NCI-H1092 (cell line): ENCODE results near the gene MED17.

Source experiments
- DNase-seq: peaks from one replicate; lab custom pipeline; 2025; lab: John Stamatoyannopoulos, UW

MED17 gene

DNA sequence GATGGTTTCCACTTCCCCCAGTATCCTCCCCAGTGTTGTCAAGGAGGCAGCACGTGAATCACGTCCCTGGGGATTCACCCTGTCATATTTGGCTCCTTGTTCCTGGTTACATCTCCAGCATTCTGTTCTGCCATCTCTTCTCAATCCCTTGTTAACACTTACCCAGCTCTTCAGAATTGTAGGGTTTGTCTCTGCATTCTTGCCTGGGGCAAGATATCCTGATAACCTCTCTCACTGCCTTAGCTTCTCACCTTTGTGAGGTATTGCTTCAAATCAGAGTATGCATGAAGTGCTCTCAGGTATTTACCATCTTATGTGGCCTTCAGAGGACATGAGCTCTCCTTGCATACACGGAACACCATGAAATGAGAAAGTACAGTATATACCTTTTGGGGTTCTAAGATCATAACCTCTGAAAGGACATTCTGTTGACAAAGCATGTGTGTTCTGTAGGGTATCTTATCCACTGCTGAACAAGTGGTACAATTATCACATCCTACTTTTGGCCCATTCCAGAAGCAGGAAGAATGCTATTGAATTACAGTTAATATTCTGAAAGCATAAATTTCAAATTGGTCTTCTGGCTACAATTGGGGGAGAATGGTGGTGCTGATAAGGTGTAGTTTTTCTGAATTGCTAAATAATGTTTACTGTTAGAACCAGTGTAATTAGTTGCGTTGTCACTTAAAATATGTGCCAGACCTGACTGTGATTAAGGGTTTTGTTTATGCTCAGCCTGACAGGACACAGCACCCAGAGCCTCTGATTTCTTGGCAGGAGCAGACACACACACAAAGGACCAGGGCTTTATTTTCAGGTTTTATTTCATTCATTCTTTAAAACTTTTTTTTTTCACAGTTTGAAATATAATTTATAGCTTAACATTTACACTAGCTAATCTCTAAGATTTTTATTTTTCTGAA, 33.6 kb downstream of the MED17 start:
- DNase-seq, result no peak

- DNase-seq, result no peak
Observed at GRCh38 chr11:93819966-93820695, 36.0 kb downstream of the MED17 start.

DNA sequence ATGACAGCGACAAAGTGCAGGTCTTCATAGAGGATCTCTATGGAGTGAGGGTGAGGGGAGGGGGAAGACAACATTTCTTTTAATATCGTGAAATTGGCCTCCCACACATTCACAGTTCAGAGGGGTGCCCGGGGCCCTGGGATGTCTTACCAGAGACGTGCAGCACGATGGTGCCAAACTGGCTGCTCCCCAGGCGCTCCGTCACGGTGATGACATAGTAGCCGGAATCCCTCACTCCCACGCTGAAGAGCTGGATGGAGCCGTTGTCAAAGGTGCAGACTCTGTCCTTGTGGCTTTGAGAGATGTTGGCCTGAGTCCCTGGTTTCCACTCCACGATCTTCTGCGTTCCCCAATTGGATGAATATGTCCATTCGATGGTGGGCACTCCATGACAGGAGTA, 36.8 kb downstream of the MED17 start:
- no peak for DNase-seq

GRCh38 chr11:93821617-93822016, 37.5 kb downstream of the MED17 start:
- DNase-seq, result no peak

GRCh38 chr11:93822359-93822758, 38.3 kb downstream of the MED17 start:
- no peak for DNase-seq

DNA sequence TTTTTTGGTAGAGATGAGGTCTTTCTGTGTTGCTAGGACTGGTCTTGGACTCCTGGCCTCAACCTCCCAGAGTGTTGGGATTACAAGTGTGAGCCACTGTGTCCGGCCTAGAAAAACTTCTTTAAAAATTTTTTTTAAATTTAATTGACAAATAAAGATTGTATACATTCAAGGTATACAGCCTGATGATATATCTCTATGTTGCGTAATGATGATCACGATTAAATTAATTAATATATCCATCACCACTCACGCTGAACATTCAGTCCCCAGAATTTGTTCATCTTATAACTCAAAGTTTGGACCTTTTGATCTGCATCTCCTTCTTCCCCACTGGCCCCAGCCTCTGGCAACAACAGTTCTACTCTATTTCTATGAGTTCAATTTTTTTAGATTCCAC, 39.1 kb downstream of the MED17 start:
- no peak for DNase-seq

- no peak for DNase-seq
Observed at GRCh38 chr11:93827363-93827762, 43.3 kb downstream of the MED17 start.

DNA sequence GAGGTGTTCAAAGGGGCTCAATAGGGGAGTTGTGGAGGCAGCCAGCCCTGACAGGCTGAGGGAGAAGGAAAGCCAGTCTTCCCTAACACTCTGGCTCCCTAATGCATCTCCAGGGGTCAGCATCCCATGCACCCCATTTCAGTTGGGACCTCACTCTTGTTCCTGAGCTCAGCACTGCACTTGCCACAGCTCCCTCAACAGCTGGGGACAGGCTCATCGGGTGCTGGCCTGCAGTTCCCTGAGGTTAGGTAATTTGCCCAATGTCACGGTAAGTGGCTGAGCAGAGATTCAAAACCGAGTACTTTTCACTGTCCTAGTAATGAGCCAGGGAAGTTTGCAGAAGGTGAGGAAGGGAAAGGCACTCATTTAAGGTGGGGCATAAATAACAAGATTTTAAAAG, 45.5 kb downstream of the MED17 start:
- DNase-seq, result no peak

GRCh38 chr11:93831343-93832127, 47.5 kb downstream of the MED17 start:
- no peak for DNase-seq

DNA sequence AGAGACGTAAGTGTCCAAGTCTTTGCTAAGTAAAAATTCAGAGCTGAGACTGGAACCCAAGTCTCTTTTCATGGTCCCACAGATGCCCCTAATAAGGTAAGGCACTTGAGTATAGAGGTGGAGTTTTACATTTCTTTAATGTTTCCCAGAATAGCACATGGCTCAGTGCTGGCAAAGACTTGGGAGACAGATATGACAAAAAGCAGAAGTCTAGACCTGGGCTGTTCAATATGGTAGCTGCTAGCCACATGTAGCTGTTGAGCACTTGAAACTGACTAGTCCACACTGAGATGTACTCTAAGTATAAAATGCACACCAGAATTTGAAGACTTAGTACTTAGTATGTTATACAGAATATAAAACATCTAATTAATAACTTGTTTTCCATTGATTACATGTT, 48.7 kb downstream of the MED17 start:
- no peak for DNase-seq

DNA sequence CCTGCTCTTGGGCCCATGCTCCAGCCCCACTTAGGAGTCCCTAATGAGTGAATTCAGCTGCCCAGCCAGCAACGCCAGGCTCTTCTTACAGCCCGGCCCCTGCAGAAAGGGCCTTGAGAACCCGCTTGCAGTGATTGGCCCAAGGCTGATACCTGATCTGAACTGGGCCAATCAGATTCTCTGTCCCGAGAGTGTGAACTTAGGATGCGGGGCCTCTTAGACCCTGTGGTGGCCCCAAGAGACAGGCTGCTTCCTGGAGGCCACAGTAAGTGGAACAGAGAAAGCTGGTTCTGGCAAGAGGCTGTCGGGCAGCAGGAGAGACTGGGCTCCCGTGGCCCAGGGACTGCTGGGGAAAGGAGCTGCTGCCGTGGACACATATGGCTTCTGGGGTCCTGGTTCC, 54.9 kb downstream of the MED17 start:
- no peak for DNase-seq

- DNase-seq, result no peak
Observed at GRCh38 chr11:93840180-93840579, 56.1 kb downstream of the MED17 start.

GRCh38 chr11:93840981-93841380, 56.9 kb downstream of the MED17 start:
- no peak for DNase-seq

GRCh38 chr11:93841446-93841845, 57.4 kb downstream of the MED17 start:
- no peak for DNase-seq

DNA sequence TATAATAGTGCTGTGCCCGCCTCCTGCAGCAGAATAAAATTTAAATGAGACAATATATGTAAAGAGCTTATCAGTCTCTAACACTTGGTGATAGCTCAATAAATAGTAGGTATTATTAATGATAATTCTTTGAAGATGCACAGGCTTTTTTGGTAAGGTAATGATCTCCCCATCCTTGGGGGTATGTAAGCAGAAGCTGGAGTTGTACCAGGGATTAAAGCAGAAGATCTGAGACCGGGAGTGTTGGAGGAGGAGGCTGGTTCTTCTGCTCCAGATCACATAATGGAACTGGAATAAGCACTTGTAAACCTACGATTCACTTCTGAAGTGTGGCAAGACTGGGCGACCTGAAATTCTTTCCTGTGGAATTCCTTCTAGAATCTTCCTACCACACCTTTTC, 58.0 kb downstream of the MED17 start:
- DNase-seq, result no peak

DNA sequence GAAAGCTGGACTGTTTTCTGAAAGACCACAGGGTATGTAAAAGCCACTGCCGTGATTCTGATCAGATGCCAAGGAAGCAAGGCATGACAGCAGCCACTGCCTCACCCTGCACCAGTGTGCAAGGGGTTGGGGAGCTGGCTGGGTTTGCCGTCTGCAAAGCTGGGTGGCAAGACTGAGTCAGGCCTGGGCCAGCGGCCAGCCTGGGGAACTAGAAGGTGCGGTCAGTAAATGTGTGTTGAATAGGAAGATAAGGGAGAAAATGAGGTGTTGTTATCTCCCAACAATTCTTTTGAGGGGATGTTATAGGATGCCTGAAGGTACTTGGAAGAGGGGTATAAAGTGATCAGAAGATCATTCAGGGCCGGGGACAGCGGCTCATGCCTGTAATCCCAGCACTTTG, 58.4 kb downstream of the MED17 start:
- DNase-seq, result no peak

DNA sequence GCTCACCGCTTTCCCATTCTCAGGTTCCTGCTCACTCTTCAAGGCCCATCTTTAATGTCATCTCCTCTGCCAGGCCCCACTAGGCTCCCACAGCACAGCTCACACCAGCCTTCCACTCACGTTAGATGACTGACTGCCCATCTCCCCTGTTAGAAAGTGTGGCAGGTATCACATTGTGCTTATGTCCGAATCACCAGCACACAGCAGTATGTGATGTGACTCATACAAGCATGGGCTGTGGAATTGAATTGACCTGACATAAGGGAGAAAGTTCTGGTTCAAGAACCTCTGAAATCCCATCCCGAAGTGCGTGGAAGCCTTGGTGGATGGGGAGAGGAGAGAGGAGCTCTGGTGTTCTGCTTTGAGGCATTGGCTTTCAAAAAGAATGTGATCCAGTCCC, 59.8 kb downstream of the MED17 start:
- DNase-seq, result no peak

DNA sequence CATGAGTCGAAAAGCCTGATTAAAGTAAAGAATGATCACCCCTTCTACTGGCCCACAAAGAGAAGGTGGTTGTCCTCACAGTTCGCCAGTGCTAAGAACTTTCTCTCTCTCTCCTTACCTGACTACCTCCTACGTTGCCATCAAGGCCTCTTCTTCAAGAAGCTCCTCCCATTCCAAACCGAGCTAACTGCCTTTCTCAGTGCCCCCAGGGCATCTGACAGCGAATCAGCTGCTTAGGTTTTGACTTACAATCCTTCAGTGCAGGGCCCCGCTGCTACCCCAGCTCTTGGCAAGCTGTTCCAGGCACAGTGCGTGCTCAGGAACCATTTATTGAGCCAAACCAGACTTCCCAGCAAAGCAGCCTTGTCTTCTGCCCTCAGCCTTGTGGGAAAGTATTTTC, 60.5 kb downstream of the MED17 start:
- DNase-seq, result no peak

DNA sequence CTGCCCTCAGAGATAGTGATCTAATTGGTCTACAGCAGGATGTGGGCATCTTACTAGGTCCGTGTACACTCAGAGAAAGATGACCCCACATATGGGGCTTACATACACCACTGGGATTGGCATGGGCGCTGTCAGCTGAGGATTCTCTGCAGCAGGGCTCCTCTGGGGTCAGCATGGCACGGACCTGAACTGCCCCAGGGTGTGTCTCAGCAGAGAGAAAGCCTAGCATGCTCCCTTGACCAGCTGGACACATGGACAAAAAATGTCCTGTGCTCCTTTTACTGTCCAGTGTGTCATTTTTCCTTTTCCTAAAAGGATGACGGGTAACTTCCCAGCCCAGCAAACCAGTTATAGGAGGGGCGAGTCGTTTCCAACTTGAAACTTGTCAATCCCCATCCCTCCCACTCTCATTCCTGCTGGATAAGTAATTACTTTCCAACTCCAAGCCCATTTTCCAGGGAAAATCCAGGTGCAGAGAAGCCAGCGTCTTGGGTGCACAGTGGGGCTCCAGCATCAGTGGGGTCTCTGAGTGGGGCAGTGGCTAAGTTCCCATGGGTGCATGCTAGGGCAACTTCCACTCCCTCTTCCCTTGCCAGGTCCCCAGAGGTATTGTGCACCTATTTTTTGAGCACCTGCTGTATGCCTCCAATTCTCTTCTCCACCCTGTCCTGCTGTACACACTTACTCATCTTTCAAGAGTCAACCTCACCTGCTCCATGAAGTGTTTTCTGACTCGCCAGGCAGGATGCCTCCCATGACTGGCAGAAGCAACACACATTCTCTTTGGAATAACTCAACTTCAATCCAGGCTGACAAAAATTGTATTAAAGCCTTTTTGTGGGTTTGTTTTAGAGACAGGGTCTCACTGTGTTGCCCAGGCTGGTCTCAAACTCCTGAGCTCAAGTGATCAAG, 61.4 kb downstream of the MED17 start:
- DNase-seq, result no peak

- DNase-seq, result no peak
Observed at GRCh38 chr11:93846411-93846810, 62.3 kb downstream of the MED17 start.

GRCh38 chr11:93849201-93849600, 65.1 kb downstream of the MED17 start:
- DNase-seq, result no peak
